GM19025 (cell line): ENCODE data around the gene YIPF3.

Source experiments
- ATAC-seq: cut with Tn5 transposase; IDR thresholded peaks from one replicate; pipeline ENCODE4 v1.9.1; 2021; ENCODE audit warnings: mild to moderate bottlenecking, low read depth, moderate library complexity; ENCODE audit not compliant: unreplicated experiment

YIPF3 gene

DNA sequence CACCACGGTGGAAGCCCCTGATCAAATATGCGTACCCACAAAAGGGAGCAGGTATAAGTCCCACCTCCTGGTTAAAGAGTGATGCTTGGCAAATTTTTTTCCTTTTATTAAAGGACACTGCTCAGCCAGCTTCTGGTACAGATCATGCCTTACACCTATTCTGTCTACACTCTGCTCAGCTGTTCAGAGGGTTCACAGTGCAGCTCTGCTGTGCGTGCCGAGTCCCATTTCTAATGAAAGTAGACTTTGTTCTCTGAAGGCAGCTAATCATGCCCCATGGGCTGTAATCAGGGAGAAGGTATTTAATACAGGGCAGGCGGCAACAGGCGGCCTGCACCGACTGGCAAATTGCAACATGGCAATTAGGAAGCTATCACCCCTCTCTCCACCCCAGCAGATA, 22.9 kb downstream of the YIPF3 start:
- no peak for ATAC-seq

GRCh38 chr6:43493230-43493629, 23.5 kb downstream of the YIPF3 start:
- no peak for ATAC-seq

- ATAC-seq: no peak
These were observed 24.1 kb downstream of the YIPF3 start for GRCh38 chr6:43492673-43493072.

DNA sequence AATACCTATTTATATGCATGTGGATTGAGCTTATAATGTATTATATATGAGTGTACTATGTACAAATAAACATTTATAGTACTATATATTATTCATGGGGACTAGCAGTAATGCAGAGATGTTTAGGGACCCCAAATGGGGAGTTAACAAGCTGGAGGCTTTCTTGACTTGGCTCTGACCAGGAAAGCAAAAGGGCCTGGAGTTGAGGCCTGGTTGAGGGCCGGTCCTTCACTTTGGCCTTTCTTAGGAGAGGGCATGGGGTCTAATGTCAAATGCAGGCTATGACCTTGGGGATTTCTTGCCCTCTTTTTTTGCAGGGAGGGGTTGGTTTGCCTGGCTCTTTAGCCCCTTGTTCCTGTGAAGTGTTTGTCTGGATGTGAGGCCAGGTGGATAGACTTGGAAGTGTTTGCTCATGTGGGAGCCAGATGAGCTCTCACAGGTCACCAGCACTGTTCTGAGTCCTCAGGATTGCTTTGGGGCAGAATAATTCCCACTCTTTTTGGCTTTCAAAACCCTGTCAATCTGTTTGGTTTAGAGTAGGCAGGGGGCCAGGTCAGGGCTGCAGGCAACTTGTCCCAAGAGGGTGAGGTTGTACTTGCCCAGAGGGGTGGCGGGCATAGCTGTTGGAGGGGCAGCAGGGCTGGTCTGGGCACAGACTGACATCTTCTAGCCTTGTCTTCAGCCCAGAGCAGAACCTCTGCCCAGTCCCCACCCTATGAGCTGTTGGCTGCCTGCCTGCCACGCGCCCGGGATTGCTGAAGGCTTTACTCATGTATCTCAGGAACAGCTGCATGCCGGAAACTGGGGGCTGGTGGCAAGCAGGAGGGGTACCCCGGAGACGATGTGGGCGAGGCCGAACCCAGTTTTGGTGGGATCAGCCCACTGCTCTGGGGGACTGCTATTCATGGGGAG, 24.7 kb downstream of the YIPF3 start:
- ATAC-seq: no peak

DNA sequence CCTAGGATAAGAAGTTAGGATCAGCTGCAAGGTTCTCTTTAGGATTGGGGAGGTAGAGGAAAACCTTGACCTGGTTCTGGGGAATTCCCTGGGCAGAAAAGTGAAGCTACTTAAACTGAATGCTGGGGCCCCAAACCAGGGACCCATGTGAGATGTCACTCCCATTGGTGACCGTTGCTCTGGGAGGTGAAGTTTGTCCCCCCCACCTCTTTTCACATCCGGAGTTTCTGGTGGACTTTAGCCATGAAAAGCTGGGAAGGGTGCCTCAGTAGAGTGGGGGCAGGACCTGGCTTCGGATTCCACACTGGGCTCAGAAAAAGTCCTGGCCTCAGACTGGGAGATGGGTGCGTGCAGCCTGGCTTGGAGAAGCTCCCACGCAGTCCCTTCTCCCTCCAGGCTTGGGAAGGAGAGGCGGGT, 26.2 kb downstream of the YIPF3 start:
- ATAC-seq: no peak

- ATAC-seq: no peak
These were observed 27.3 kb downstream of the YIPF3 start for GRCh38 chr6:43489277-43490072.

DNA sequence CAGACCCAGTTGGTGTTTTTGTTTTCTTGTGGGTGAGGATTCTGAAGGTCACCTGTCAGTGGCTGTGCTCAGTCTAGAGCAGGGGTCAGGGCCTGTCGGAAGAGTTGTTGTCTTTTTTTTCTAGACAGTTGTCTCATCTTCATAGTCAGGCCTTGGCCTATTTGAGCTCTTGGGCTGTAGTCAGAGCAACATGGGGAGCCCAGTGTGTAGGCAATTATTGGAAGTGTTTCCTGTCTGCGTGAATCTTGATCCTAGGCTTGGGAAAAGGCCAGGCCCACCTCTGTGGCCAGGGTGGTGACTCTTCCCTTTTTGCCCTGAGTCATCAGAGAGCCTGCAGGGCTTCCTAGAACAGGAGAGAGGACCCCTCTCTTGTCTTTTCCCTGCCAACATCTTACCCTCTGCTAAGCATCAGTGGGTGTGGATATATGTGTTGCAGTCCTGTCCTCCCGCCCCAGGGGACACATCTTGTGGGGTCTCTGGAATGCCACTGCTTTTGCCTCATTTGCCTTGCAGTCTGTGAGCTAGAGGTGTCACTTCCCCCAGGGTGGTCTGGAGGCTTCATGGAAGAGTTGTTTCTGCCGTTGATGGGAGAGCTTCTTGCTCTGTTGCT, 28.0 kb downstream of the YIPF3 start:
- no peak for ATAC-seq

DNA sequence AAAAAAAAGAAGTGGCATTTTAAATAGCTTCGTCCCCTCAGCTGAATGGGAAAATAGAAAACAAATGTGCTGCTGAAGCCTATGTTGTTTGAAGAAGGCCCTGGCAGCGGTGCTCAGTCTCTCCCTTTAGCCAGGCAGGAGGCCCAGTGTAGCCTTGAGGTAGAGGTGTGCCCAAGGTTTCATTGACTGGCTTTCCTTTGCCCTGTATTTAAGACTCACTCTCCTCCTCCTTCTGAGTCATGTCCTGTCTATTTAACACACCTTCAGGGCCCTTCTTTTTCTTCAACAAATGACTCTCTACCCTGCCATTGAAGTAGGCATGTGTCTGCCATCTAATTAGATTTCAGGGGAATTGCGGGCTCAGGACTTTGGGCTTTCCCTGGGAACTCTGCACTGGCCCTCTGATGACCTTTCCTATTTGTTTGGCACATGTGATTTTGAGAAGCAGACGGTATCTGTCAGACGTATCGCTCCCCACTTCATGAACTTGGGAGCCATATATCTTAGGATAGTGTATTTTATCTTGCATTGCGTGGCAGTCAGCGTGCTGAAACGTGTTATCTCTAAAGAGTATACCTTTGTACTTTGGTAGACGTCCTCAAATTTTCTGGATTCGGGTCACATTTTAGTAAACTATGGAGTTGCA, 35.0 kb downstream of the YIPF3 start:
- ATAC-seq: no peak

DNA sequence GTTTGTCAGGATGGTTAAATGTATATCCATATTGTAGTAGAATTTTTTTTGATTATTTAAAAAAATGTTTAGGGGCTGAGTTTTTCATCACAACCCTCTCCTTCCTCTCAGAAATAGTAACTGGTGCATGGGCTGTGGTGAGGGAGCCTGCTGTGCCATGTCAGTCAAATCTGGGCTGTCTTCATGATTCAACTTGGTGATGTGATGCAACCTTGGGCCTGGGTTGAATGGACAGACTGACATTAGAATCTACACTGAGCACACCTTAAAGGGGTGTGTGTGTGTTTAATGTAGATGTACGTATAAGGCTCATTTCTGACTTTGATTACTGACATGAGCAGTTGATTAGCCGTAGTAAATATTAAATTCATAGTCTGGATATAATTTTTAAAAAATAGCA, 35.7 kb downstream of the YIPF3 start:
- no peak for ATAC-seq

DNA sequence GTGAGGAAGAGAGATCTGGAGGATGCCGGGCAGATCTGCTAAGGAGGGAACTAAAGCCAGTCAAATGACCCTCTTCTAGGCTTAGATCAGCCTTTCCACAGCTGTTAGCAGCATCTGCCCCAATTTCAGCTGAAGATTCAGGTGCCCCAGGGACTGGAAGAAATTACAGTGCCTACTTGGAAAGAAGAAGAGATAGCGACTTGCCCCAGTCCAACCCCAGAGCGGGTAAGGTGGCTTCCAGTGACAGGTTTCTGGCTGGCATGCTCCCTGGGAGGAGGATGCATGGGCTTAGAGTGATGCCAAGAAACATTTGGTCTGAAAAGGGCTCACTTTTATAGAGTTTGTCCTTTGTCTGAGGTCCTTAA, 38.7 kb downstream of the YIPF3 start:
- ATAC-seq: no peak

GRCh38 chr6:43477235-43478007, 39.3 kb downstream of the YIPF3 start, which contains the start of gene TJAP1:
TSS of gene TJAP1 (plus strand) at chr6:43477570. CDS start at chr6:43499002, 21,432 bp downstream.
- peak; percentile 96 for ATAC-seq

- no peak for ATAC-seq
These were observed 40.0 kb downstream of the YIPF3 start for GRCh38 chr6:43476746-43477145.

- ATAC-seq: no peak
These were observed 41.2 kb downstream of the YIPF3 start for GRCh38 chr6:43475516-43475915.

GRCh38 chr6:43472515-43472914, 44.2 kb downstream of the YIPF3 start:
- ATAC-seq: no peak

DNA sequence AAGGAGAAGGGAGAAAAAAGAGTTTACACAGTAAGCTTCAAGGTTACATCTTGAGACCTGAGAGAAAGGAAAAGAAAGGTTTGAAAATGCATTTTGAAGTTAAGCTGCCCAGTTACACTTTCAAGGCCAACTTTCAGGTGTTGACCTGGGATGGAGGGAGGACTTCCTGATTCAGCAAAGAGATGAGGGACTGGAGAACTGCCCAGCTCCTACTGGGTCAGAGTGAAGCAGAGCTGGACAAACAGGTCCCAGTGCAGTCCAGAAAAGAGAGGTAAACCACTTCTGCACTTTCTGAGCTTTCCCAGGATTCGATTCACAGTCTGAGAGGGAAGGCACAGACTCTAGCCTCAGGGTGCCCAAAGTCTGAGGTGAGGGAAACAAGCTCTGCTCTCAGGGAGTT, 45.3 kb downstream of the YIPF3 start:
- no peak for ATAC-seq

DNA sequence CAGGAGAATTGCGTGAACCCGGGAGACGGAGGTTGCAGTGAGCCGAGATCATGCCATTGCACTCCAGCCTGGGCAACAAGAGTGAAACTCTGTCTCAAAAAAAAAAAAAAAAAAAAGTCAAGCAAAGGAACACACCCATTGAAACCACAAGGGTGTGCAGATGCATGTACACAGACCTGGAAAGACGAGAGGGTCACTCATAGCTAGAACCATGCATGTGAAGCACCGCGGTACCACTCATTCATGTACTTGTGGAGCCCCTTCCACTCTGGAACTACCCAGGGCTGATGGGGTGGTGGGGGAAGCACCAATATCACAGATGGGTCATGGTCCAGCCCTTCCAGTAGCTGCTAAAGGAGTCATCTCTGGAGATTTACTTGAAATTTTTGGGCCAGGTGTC, 46.8 kb downstream of the YIPF3 start:
- no peak for ATAC-seq

GRCh38 chr6:43468748-43469681, 47.7 kb downstream of the YIPF3 start:
- ATAC-seq: no peak

- ATAC-seq: no peak
These were observed 48.5 kb downstream of the YIPF3 start for GRCh38 chr6:43468240-43468639.

- ATAC-seq: no peak
These were observed 49.0 kb downstream of the YIPF3 start for GRCh38 chr6:43467752-43468151.
